GM12874 (cell line): ENCODE data around the gene EVI5L.

Experiments used
- TF ChIP-seq, protein P1 (sequence below): IDR thresholded peaks from 2 replicates; pipeline ENCODE4 v1.5.1; 2011; ENCODE audit warnings: low read depth, mild to moderate bottlenecking, control low read depth, low read length, moderate library complexity; ENCODE audit not compliant: insufficient read depth

EVI5L gene

DNA sequence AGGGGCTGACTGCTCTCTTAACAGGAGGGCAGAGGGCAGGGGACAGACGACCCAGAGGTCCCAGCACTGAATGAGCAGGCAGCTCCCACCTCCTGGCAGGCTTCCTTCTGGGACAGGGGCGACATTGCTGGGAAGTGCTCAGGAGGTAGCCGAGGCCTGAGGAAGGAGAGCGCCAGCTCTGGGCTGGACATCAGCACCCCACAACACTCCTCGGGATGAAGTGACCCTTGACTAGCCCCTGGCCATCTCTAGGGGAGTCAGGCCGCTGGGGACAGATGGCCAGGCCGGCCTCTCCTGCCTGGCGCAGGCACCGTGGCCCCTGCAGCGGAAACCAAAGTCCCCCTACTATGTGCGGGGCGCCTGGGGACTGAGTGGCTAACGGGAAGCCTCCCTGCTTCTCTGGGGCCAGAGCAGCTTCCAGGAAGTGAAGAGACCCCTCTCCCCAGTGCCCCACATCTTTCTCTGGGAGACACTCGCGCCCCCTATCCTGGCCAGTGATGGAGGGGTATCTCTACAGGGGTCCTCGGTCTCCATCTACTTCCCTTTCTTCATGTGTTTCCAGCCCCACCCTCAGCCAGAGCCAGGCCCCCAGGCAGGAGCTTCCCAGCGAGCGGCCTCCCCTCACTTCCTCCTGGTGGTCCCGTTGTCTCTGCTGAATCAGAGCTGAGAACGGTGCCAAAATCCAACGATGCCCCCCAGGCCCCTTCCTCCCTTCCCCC lies 34.1 kb downstream of the EVI5L start:
- TF ChIP-seq, protein P1, sequence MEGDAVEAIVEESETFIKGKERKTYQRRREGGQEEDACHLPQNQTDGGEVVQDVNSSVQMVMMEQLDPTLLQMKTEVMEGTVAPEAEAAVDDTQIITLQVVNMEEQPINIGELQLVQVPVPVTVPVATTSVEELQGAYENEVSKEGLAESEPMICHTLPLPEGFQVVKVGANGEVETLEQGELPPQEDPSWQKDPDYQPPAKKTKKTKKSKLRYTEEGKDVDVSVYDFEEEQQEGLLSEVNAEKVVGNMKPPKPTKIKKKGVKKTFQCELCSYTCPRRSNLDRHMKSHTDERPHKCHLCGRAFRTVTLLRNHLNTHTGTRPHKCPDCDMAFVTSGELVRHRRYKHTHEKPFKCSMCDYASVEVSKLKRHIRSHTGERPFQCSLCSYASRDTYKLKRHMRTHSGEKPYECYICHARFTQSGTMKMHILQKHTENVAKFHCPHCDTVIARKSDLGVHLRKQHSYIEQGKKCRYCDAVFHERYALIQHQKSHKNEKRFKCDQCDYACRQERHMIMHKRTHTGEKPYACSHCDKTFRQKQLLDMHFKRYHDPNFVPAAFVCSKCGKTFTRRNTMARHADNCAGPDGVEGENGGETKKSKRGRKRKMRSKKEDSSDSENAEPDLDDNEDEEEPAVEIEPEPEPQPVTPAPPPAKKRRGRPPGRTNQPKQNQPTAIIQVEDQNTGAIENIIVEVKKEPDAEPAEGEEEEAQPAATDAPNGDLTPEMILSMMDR, result no peak

DNA sequence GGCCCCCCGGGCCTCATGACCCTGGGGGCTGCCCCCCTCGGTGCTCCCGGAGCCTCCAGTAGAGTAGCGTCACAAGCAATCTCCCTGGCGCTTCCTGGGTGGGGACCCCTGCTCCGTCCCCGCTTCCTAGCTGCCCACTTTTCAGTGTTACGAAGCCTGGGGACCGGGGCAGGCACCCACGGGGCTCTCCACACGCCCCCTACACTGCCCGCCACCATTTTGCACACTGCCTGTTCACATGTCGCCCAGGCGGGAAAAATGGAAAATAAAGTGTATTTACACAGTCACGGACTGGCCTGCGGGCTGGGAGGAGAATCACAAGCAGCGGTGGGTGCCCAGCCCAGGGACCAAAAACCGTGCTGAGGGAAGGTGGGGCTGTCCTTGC lies 34.7 kb downstream of the EVI5L start:
- TF ChIP-seq, protein P1, result no peak

DNA sequence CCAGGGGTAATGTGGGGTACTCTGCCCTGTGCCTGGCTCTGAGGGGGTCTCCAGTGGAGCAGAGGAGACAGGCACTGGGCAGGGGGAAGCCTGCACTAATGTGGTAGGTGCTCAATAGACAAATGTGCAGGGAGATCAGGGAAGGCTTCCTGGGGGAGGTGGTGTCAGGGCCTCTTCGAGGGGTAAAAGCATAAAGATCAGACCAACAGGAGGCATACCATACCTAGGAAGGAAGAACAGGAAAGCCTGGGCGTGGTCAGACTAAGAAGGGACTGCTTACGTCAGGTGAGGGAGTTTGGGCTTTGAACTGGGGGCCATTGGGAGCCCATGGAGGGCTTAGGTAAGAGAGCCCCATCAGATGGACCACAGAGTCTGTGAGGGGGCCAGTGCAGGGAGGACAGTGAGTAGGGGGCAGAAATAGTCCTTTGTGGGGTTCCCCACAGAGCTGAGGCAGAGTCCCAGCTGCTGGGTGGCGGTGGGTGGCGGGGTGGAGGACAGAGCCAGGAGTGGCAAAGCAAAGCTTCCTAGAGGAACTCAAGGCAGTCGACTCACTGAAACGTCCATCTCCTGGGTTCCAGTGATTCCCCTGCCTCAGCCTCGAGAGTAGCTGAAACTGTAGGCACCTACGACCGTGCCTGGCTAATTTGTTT lies 35.4 kb downstream of the EVI5L start:
- TF ChIP-seq, protein P1, result no peak

DNA sequence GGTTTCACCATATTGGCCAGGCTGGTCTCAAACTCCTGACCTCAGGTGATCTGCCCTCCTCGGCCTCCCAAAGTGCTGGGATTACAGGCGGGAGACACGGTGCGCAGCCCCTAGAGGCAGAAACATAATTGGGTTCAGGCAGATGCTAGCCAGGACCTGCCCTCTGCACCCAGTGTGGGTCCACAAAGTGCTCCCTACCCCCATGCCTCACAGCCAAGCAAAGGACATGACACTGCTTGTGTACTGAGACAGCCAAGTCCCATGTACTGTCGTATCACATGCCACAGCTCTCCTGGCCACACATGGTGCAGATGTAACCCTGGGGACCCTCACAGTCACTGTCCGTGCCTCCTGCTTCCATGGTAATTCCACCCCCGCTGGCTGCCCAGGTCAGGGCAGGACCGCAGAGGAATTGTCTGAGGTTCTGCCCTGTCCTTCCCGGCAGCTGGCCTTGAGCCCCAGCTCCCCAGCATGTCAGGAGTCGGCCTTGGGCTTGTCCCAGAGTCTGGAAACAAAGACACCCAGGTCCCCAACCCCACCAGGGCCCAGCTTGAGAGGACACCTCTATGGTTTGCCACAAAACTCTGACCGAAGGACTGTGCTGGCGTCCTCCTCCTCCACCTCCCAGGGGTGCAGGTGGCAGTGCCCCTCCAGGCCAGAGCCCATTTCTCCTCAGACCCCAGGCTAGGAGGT lies 36.5 kb downstream of the EVI5L start:
- TF ChIP-seq, protein P1, result no peak

DNA sequence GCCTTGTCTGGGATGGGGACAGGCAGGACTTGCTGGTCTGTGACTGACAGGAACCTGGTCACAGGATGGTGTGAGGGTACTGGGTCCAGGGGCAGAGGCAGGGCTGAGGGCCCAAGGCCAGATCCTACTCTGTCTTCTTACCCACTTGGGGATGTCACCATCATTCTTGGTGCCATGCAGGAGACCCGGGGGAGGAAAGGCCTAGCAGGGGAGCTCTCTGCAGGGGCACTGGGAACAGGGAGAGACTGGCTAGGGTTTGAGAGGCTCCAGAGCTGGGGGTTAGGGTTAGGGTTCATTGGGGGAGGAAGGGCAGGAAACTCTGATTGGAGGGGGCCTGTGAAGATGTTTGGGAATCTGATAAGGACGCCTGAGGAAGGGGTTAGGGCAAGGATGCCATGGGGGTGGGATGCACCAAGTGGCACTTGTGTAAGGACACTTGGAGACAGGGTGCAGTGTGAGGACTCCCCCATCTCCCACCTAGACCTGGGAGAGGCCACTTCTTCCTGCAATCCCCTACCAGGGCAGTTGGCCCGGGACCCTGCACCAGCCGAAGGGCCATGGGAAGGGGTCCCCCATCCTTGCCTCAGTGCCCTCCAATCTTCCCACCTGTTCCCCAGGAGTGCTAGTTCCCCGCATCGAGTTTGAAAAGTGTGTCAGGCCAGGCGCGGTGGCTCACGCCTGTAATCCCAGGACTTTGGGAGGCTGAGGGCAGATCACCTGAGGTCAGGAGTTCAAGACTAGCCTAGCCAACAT lies 37.2 kb downstream of the EVI5L start:
- TF ChIP-seq, protein P1, result no peak

DNA sequence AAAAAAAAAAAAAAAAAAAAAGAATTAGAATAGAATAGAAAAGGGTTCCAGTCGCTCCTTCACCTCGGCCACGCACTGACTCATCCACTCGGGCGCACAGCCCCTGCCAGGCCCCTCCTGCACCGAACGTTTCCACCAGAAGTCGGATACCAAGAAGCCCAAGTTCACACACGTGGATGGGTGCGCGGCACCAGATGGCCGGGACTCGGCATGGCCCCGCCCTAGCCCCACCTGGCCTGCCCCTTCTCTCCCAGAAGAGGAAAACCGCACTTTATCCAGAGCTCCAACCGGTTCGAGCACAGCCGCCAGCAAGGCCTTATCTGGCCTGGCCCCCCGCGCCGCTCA lies 38.3 kb downstream of the EVI5L start:
- TF ChIP-seq, protein P1, result no peak

DNA sequence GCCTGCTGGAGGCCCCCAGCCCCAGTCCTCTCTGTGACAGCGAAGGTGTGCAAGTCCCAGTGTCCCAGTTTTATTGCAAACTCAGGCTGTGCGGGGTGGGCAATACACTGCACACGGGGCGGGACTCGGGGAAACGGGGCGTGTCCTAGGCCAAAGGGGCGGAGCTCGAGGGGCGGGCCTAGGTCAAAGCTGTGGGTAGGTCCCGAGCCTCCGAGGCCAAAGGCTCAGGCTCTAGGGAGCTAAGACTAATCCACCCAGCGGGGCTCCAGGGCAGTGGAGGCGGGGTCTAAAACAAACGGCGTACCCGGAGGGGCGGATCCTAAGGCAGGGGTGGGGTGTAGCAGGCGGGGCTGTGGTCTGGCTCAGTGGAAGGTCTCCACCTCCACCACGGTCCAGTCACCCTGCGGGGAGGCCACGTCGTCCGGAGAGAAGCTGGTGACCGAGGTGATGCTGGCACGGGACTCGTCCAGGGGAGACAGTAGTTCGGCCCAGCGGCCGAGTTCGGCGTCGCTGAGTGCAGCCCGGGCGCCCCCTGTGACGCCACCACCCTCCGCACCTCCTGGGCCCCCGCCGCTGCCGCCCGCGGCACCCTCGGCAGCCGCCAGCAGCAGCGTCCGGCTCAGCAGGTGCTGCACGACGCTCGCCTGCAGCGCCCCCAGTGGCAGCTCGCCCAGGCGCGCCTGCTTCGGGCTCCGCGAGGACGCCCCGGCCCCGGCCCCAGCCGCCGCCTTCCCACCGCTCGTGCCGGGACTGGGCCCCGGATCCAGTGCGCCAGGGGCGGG lies 38.8 kb downstream of the EVI5L start:
- TF ChIP-seq, protein P1, result peak; percentile 86
